IPS-NIHi7 (cell line): ENCODE measurements around the gene FAM13A.

Experiments
- DNase-seq: peaks from one replicate; pipeline ENCODE4 v3.0.0; 2012; ENCODE audit warnings: mixed read lengths; ENCODE audit errors: extremely low spot score

FAM13A gene

GRCh38 chr4:88747351-88747750 lies 309.6 kb downstream of the FAM13A start:
- no peak for DNase-seq

GRCh38 chr4:88746206-88746605 lies 310.8 kb downstream of the FAM13A start:
- DNase-seq, result no peak

GRCh38 chr4:88745581-88746163 lies 311.3 kb downstream of the FAM13A start:
- no peak for DNase-seq

- DNase-seq, result no peak
Observed at GRCh38 chr4:88745175-88745574, 311.8 kb downstream of the FAM13A start.

- no peak for DNase-seq
Observed at GRCh38 chr4:88744609-88745008, 312.4 kb downstream of the FAM13A start.

- no peak for DNase-seq
Observed at GRCh38 chr4:88743696-88744095, 313.3 kb downstream of the FAM13A start.

GRCh38 chr4:88742561-88742960 lies 314.4 kb downstream of the FAM13A start:
- no peak for DNase-seq

- no peak for DNase-seq
Observed at GRCh38 chr4:88738180-88738579, 318.8 kb downstream of the FAM13A start.

GRCh38 chr4:88737307-88737941 lies 319.6 kb downstream of the FAM13A start:
- no peak for DNase-seq

GRCh38 chr4:88736264-88736663 lies 320.7 kb downstream of the FAM13A start:
- DNase-seq, result no peak

GRCh38 chr4:88735564-88735963 lies 321.4 kb downstream of the FAM13A start:
- DNase-seq, result no peak

- DNase-seq, result no peak
Observed at GRCh38 chr4:88734403-88734949, 322.5 kb downstream of the FAM13A start.

- no peak for DNase-seq
Observed at GRCh38 chr4:88732714-88733368, 324.1 kb downstream of the FAM13A start.

- no peak for DNase-seq
Observed at GRCh38 chr4:88731381-88731780, 325.6 kb downstream of the FAM13A start.

GRCh38 chr4:88730811-88731210 lies 326.2 kb downstream of the FAM13A start:
- DNase-seq, result no peak

- DNase-seq, result no peak
Observed at GRCh38 chr4:88729146-88729760, 327.7 kb downstream of the FAM13A start.

- DNase-seq, result no peak
Observed at GRCh38 chr4:88728146-88728545, 328.8 kb downstream of the FAM13A start.

GRCh38 chr4:88725986-88726385 lies 331.0 kb downstream of the FAM13A start:
- DNase-seq, result no peak

- DNase-seq, result no peak
Observed at GRCh38 chr4:88725143-88725542, 331.8 kb downstream of the FAM13A start.

- DNase-seq, result no peak
Observed at GRCh38 chr4:88724406-88724805, 332.6 kb downstream of the FAM13A start.

GRCh38 chr4:88722828-88723227 lies 334.2 kb downstream of the FAM13A start:
- DNase-seq, result no peak

- no peak for DNase-seq
Observed at GRCh38 chr4:88722276-88722780, 334.7 kb downstream of the FAM13A start.
